ENCODE measurements around the gene ATP5F1E.

DNA sequence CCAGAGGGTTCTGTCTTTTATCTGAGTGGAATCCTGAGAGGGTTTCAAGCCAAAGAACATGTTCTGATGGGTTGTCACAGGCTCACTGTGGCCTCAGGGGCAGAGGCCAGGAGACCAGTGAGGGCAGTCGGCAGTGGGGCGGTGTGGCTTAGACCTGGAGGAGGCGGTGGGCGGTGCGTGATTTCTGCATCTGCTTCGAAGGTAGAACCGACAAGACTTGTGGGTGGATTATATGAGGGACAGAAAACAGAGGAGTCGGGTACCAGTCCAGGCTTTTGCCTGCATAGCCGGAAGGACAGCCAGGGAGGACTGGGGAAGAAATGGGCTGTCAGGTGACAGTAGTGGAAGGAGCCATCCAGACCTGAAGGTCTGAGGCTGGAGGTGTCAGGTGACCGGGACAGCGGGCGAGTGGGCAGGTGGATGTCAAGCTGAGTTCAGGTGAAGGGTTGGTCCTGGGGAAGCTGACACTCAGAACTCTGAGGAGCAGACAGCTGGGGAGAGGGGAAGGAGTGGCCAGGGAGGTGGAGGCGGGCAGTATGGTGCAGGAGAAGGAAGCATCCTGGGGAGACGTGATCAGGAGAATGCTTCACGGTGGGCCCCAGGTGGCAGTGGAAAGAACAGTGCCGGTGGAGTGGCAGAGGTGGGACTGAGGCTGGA, 28.2 kb downstream of the ATP5F1E start:
- TF ChIP-seq POLR2A (IDR thresholded peaks at IDR 0.05) (no peak), CTCF (IDR thresholded peaks at IDR 0.05) (no peak)

All from adrenal gland (tissue), 5 donors.